Transverse colon (tissue), 4 donors: ENCODE measurements around the gene CLDN6.

Experiments
- POLR2AphosphoS5 ChIP-seq, 3 donors: sonication (generic); formaldehyde crosslinking; IDR thresholded peaks; one replicate each; pipeline ENCODE4 v1.6.1; 2016; ENCODE audit warnings: antibody characterized with exemption in 3 of 3
- TF ChIP-seq, protein P1 (sequence below), 5 experiments: fragments of 200-600 bp in 3 of 5; fragments of 450-650 bp in 2 of 5; sonication (generic) in 3 of 5; IDR thresholded peaks; 1 replicate in 2 of 5; 2 replicates in 3 of 5; pipeline ENCODE4 v1.5.1; 2016 to 2017; ENCODE audit warnings: antibody characterized with exemption in 5 of 5, inconsistent platforms in 3 of 5, mild to moderate bottlenecking in 2 of 5, moderate library complexity in 1 of 5

DNA sequence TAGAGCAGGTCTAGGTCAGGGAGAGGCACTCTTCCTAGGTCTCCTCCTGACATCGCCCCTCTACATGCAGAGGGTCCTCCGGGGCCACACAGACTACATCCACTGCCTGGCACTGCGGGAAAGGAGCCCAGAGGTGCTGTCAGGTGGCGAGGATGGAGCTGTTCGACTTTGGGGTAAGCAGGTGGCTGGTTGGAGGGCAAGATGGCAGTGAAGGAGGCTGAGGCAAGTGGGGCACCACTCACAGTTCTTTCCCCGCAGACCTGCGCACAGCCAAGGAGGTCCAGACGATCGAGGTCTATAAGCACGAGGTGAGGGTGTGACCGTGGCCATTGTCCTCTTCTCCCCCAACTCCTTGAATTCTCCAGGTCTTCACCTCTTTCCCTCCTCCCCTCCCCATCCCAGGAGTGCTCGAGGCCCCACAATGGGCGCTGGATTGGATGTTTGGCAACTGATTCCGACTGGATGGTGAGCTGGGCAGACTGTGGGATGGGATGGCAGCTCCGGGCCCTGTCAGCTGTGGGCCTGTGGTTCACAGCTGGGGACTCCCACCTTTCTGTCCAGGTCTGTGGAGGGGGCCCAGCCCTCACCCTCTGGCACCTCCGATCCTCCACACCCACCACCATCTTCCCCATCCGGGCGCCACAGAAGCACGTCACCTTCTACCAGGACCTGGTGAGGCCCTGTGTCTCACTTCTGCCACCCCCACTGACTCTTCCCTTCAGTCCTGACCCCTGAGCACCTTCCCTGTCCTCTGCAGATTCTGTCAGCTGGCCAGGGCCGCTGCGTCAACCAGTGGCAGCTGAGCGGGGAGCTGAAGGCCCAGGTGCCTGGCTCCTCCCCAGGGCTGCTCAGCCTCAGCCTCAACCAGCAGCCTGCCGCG lies 8.9 kb upstream of the CLDN6 start:
- TF ChIP-seq, protein P1, sequence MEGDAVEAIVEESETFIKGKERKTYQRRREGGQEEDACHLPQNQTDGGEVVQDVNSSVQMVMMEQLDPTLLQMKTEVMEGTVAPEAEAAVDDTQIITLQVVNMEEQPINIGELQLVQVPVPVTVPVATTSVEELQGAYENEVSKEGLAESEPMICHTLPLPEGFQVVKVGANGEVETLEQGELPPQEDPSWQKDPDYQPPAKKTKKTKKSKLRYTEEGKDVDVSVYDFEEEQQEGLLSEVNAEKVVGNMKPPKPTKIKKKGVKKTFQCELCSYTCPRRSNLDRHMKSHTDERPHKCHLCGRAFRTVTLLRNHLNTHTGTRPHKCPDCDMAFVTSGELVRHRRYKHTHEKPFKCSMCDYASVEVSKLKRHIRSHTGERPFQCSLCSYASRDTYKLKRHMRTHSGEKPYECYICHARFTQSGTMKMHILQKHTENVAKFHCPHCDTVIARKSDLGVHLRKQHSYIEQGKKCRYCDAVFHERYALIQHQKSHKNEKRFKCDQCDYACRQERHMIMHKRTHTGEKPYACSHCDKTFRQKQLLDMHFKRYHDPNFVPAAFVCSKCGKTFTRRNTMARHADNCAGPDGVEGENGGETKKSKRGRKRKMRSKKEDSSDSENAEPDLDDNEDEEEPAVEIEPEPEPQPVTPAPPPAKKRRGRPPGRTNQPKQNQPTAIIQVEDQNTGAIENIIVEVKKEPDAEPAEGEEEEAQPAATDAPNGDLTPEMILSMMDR (IDR thresholded peaks at IDR 0.05): no peak
- no peak for TF ChIP-seq POLR2AphosphoS5 (IDR thresholded peaks at IDR 0.05)
